HG02938 (cell line): ENCODE measurements around the gene PHOX2A.

Source experiments
- ATAC-seq: cut with Tn5 transposase; IDR thresholded peaks from one replicate; pipeline ENCODE4 v1.9.1; 2021; ENCODE audit warnings: mild to moderate bottlenecking, moderate library complexity; ENCODE audit not compliant: unreplicated experiment

Gene PHOX2A

GRCh38 chr11:72235351-72236057 lies 8.5 kb downstream of the PHOX2A start:
- no peak for ATAC-seq

GRCh38 chr11:72234920-72235319 lies 9.1 kb downstream of the PHOX2A start:
- no peak for ATAC-seq

GRCh38 chr11:72234514-72234830 lies 9.5 kb downstream of the PHOX2A start:
- ATAC-seq, result no peak

GRCh38 chr11:72233773-72234513 lies 10.0 kb downstream of the PHOX2A start:
- ATAC-seq, result no peak

- ATAC-seq, result no peak
Observed at GRCh38 chr11:72233056-72233772, 10.8 kb downstream of the PHOX2A start.

- ATAC-seq, result no peak
Observed at GRCh38 chr11:72232260-72233055, 11.5 kb downstream of the PHOX2A start.

- no peak for ATAC-seq
Observed at GRCh38 chr11:72231396-72232259, 12.3 kb downstream of the PHOX2A start.

- ATAC-seq, result no peak
Observed at GRCh38 chr11:72230764-72231365, 13.1 kb downstream of the PHOX2A start.

- no peak for ATAC-seq
Observed at GRCh38 chr11:72229925-72230763, 13.8 kb downstream of the PHOX2A start.

GRCh38 chr11:72229336-72229924 lies 14.5 kb downstream of the PHOX2A start:
- no peak for ATAC-seq

GRCh38 chr11:72228844-72229231 lies 15.1 kb downstream of the PHOX2A start:
- ATAC-seq, result no peak

- no peak for ATAC-seq
Observed at GRCh38 chr11:72228229-72228843, 15.6 kb downstream of the PHOX2A start.

- no peak for ATAC-seq
Observed at GRCh38 chr11:72227316-72228228, 16.4 kb downstream of the PHOX2A start.

GRCh38 chr11:72226701-72227100 lies 17.3 kb downstream of the PHOX2A start:
- no peak for ATAC-seq

GRCh38 chr11:72225411-72225951 lies 18.5 kb downstream of the PHOX2A start:
- no peak for ATAC-seq

- ATAC-seq, result no peak
Observed at GRCh38 chr11:72224564-72225410, 19.2 kb downstream of the PHOX2A start, which contains the start of gene INPPL1. Gene INPPL1, plus strand, starts transcription at chr11:72224767. Its CDS starts 218 bp downstream, at chr11:72224985.
